HG03558 (cell line): ENCODE data around the gene CFAP74.

Experiments
- ATAC-seq: cut with Tn5 transposase; IDR thresholded peaks from one replicate; pipeline ENCODE4 v1.9.1; 2021; ENCODE audit warnings: moderate number of reproducible peaks; ENCODE audit not compliant: unreplicated experiment; ENCODE audit errors: extremely low read depth

CFAP74 gene

DNA sequence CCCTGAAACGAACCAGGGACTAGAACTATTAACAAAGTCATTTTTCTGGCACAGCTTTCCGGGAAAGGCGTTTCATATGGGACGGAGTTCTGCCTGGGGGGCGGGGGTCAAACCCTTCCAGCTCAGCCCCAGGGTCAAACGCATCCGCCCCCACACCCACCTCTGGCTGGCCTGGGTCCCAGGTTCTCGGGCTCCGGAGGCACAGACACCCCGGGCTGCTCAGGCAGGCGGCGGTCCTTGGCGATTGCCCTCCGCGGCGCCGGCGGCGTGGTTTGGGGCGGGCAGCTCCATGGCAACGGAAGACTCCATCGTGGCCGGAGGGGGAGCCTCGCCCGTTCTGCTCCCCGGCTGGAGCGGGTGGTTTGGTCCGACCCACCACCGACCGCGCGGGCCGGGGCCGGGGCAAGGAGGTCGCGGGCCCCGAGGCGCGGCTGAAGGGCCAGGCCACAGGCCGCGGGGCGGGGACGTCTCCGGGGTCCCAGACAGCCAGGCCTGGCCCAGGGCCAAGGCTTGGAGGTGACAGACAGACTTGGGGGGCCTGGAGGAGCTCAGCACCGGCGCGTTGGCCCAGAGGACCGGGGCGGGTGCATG, at the start of gene CFAP74:
TSS of gene CFAP74 (minus strand) at position 246 of the 591 bp plus-strand sequence. CDS start 12,830 bp downstream, outside the sequence.
- ATAC-seq: no peak

GRCh38 chr1:2053217-2053616, 49.6 kb upstream of the CFAP74 start:
- no peak for ATAC-seq

DNA sequence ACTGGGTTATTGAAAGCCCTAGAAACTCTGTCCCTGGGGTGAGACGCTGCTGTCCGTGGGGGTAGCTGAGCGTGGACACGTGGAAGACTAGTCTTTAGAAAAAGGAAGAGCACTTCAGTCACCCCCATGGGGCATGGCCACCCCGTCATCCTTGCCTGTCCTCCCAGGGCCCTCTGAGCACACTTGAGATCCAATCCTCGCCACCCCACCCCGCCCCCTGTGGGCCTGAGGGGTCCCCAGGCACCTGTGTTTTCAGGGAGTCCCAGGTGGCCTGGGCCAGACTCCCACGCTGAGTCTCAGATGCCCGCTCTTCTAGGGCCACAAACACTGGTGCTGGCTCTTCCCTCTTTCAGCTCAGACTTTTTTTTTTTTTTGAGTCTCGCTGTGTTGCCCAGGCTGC, 49.2 kb upstream of the CFAP74 start:
- no peak for ATAC-seq

DNA sequence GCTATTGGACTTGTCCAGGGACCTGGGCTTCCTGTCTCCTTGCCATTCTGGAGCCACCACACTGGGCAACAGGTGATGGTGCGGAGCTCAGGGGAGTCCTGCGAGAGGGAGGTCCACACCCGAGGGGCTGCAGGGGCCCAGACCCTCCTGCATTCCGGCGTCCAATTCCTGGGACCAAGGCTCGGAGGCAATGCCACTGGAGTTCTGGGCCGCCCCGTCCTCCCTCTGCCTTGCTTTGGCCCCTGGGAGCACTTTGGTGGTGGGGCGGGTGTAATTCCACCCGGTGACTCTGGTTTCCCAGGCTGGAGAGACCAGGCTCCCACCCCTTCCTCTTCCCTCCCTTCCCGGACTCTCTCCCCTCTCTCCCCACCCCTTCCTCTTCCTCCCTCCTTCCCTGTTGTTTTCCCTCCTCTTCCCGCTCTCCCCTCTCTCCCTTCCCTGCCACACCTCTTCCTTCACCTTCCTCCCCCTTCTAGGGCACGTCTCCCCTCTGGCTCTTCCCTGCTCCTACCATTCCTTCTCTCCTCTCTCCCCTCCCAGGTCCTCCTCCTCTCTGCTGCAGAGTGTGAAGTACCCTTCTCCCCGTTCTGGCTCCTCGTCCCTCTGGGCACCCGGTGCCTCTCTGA, 48.6 kb upstream of the CFAP74 start:
- no peak for ATAC-seq

- no peak for ATAC-seq
Measured at GRCh38 chr1:2050793-2051682, 47.5 kb upstream of the CFAP74 start.

DNA sequence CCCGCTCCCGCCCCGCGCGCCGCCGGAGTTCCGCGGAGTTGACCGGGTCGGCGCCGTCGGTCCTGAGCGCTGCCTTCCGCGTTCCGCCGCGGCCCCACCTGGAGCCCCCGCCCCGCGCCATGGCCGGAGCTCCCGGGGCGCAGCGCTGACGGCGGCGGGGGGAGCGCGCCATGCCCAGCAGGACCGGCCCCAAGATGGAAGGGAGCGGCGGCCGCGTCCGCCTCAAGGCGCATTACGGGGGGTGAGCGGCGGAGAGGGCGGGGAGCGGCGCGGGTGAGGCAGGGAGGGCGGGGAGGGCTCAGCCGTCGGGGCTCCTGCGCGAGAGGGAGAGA, 46.8 kb upstream of the CFAP74 start:
- no peak for ATAC-seq

DNA sequence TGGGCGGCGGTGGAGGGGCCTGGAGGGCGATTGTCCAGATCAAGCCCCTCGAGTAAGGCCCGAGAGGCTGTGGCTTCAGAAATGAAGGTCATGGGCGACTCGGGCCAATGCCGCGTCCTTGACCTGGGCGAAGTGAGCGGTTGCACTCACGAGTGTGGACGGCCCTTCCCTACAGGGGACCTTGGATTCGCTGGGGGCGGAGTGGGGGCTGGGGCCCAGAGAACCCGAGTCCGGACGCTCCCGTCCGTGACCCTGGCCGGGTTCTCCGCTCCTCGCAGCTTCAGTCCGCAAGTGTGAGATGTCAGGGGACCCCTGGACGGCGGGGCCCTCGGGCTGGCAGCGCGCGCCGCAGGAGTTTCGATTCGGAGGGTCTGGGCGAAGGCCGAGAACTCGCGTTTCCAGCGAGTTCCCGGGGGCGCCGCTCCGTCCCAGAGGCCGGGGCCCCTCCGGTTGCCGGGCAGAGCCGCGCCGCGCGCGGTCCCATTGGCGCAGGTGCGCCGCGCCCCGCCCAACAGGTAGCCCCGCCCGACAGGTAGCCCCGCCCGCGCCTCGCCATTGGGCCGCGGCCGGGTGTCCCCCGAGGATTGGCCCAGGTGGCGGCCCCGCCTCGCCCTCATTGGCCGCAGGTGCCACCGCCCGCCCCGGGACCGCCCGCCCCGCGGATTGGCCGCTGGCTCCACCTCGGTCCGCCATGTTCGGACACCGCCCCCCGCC, 46.3 kb upstream of the CFAP74 start, which contains the start of gene PRKCZ:
TSS of gene PRKCZ (plus strand) at position 694 of the 714 bp plus-strand sequence. CDS start 220 bp downstream, outside the sequence.
- ATAC-seq: no peak

DNA sequence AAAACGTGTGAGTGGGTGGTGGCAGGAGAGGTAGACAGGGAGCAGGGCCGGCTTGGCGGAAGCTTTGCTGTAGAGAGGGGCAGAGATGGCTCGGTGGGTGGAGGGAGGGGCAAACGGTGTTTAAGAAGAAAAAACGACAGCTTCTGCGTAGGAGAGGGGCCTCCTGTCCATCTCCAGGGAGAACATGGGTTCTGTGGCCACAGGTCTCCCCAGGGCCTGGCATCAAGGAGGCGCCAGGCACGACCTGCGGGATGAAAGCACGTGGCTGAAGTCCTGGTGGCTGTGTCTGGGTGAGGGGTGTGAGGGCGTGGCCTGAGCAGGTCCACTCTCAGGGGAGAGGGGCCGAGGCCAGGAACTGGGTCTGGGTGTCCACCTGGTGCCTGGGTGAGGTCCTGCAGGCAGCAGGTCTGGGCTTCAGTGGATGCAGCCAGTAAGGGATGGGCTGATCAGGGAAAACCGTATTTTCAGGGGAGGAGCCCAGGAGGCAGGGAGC, 45.7 kb upstream of the CFAP74 start:
- no peak for ATAC-seq

DNA sequence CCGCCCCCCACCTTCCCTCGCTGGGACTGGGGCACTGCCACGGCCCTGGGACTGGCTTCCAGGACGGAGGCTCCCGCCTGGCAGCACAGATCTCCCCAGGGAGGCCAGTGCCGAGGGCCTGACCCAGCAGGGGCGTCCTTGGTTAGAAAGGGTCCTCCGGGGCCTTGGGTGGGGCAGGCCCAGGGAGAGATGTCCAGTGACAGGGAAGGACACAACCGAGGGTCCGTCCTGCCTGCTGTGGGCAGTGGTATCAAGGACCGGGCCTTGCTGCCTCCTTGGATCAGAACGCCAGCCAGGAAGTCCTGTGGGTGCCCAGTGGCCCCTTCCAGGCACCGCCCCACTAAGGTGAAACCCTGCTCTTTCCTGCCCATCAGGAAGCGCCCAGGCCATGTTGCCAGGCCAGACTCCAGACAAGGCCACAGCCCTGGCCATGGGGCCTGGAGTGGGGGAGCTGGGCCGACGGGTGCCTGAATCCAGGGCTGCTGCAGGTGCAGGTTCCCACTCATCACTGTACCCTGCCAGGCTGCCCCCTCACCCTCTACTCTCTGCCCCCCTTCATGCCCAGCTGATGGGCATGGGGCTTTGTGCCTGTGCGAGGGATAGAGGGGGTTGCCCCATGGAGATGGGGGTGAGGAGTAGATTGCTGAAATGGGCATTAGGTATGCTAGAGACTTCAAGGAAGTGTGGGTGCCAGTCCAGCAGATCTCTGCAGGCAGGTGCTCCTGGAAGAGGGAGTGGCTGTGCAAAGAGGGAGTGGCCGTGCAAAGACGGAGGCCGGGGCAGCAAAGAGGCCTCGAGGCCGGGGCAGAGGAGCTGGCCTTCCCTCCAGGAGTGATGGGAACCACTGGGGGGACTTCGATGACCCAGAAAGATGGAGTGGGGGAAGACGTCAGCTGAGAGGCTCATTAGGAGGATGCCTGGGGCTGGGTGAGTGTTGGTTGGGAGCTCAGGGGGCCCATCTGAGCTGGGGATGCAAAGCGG, 44.5 kb upstream of the CFAP74 start:
- ATAC-seq: no peak

GRCh38 chr1:2046953-2047748, 43.6 kb upstream of the CFAP74 start:
- ATAC-seq: no peak

DNA sequence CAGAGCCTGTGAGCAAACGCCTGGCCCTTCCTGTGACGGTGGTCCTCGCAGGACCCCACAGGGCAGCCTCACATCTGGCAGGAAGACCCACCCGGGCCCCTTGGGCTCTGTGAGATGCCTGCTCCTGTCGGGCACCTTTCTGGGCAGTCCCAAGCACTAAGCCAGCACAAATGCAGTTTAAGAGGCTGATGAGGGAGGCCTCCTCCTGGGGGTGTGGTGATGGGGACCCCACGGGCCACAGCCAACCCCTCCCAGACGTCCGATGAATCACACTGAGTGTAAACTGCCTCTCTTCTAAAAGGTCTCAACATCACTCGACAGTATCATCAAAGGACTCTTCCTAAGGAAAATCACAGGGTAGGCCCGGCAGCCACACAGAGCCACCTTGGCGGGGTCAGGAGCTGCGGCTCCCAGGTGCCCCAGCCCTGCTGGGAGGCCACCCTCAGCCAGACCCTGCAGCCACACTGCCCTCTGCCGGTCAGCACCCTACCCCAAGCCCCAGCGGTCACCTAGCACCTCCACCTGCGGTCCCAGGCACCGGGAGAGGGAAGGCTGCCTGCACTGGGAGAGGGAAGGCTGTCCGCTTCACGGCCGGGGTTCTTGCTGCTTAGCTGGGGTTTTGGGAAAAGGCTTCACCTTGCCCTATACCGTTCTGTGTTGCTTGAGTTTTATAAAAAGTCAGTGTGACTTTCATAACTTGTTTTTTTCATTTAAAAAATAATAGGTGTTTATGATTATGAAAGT, 42.8 kb upstream of the CFAP74 start:
- no peak for ATAC-seq

DNA sequence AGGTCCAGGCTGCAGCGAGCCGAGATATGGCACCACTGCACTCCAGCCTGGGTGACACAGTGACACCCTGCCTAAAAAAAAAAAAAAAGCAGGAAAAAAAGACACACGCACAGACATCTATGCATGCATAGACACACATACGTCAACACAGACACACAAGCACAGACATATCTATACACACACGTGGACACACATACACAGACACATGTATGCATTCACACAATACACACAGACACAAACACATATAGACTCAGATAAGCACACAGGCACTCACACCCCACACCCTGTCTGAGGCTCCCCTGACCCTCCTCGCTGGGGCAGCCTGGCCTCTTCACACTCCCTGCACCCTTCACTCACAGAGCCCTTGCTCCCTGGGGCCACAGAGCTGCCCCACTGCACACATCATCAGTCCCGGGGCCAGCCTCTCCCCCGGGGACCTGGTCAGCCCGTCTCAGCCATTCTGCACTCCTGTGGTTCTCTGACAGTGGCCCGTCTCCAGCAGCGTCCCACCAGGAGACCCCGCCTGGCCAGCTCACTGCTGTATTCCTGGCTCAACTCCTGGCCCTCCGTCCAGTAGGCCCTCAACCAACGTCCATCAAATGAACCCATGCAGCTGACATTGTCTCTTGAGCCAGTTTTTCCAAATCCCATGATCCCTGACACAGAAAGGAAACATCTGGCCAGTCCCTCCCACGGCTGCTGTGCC, 42.0 kb upstream of the CFAP74 start:
- ATAC-seq: no peak

- no peak for ATAC-seq
Measured at GRCh38 chr1:2044510-2045319, 41.1 kb upstream of the CFAP74 start.

- ATAC-seq: no peak
Measured at GRCh38 chr1:2043886-2044285, 40.3 kb upstream of the CFAP74 start.

GRCh38 chr1:2042830-2043773, 39.5 kb upstream of the CFAP74 start:
- ATAC-seq: no peak
